HEK293 (cell line): ENCODE measurements around the gene SETD2.

Source experiments
- CTCF ChIA-PET: fragments of 350-600 bp; formaldehyde crosslinking; extraction: SDS; loops from one replicate; lab custom pipeline; 2021; ENCODE audit warnings: antibody characterized with exemption; lab: Yijun Ruan, JAX
- POLR2A ChIA-PET: fragments of 300-600 bp; formaldehyde crosslinking; extraction: SDS; loops from one replicate; lab custom pipeline; 2020; ENCODE audit warnings: antibody characterized with exemption, inconsistent platforms; lab: Yijun Ruan, JAX
- H3K27ac ChIP-seq: fragments of 200-500 bp; sonication (Bioruptor generic); 2 replicates; pipeline ENCODE4 v1.5.1; 2014; ENCODE audit warnings: low read depth, low read length, control low read depth, inconsistent platforms; ENCODE audit errors: extremely low read depth
- H3K36me3 ChIP-seq, 2 experiments: fragments of 200-500 bp in 1 of 2; sonication (Bioruptor generic) in 1 of 2; 1 replicate in 1 of 2; 2 replicates in 1 of 2; pipeline ENCODE4 v1.5.1; 2014 to 2017; ENCODE audit warnings: inconsistent platforms in 2 of 2, low read length in 2 of 2; ENCODE audit not compliant: control insufficient read depth in 2 of 2, insufficient read depth in 1 of 2
- H3K4me1 ChIP-seq: fragments of 200-500 bp; sonication (Bioruptor generic); 2 replicates; pipeline ENCODE4 v1.5.1; 2014; ENCODE audit warnings: mild to moderate bottlenecking, low read length, inconsistent platforms; ENCODE audit not compliant: control insufficient read depth, insufficient read depth
- H3K4me3 ChIP-seq: 2 replicates; pipeline ENCODE4 v1.5.1; 2011; ENCODE audit warnings: low read depth, mild to moderate bottlenecking, control low read depth, low read length, moderate library complexity
- H3K9me3 ChIP-seq: fragments of 200-500 bp; sonication (Bioruptor generic); 2 replicates; pipeline ENCODE4 v1.5.1; 2014; ENCODE audit warnings: low read depth, low read length, inconsistent platforms; ENCODE audit not compliant: control insufficient read depth, insufficient read depth
- BCL11A ChIP-seq: fragments of 450-650 bp; formaldehyde crosslinking; IDR thresholded peaks from 2 replicates; pipeline ENCODE4 v1.5.1; 2016; ENCODE audit warnings: low read depth, missing biosample characterization, missing genetic modification characterization
- FEZF1 ChIP-seq: fragments of 450-650 bp; formaldehyde crosslinking; IDR thresholded peaks from 2 replicates; pipeline ENCODE4 v1.5.1; 2016; ENCODE audit warnings: missing biosample characterization, missing genetic modification characterization
- HOXD13 ChIP-seq: sonication (generic); formaldehyde crosslinking; IDR thresholded peaks from 2 replicates; pipeline ENCODE4 v1.8.0; 2022; ENCODE audit warnings: missing genetic modification reagents, borderline replicate concordance
- MZF1 ChIP-seq: fragments of 450-650 bp; formaldehyde crosslinking; IDR thresholded peaks from 2 replicates; pipeline ENCODE4 v1.5.1; 2017; ENCODE audit warnings: missing biosample characterization, missing genetic modification characterization, borderline replicate concordance
- SP3 ChIP-seq: fragments of 450-650 bp; formaldehyde crosslinking; IDR thresholded peaks from 2 replicates; pipeline ENCODE4 v1.5.1; 2016; ENCODE audit warnings: missing biosample characterization, missing genetic modification characterization
- TCF7L2 ChIP-seq: IDR thresholded peaks from 2 replicates; pipeline ENCODE4 v1.6.1; 2011; ENCODE audit warnings: low read depth, mild to moderate bottlenecking, inconsistent platforms, low read length, moderate library complexity, borderline replicate concordance
- YY1 ChIP-seq: fragments of 450-650 bp; formaldehyde crosslinking; IDR thresholded peaks from 2 replicates; pipeline ENCODE4 v1.5.1; 2018; ENCODE audit warnings: missing biosample characterization, missing genetic modification characterization
- ZBTB11 ChIP-seq: fragments of 450-650 bp; formaldehyde crosslinking; conservative IDR thresholded peaks from 2 replicates; pipeline ENCODE4 v1.5.1; 2016; ENCODE audit warnings: low read depth, missing biosample characterization, missing genetic modification characterization
- ZBTB7A ChIP-seq: fragments of 450-650 bp; formaldehyde crosslinking; IDR thresholded peaks from 2 replicates; pipeline ENCODE4 v1.5.1; 2016; ENCODE audit warnings: low read depth, missing biosample characterization, missing genetic modification characterization
- ZNF175 ChIP-seq: fragments of 450-650 bp; formaldehyde crosslinking; IDR thresholded peaks from 2 replicates; pipeline ENCODE4 v1.5.1; 2016; ENCODE audit warnings: missing biosample characterization, missing genetic modification characterization
- ZNF2 ChIP-seq: fragments of 450-650 bp; formaldehyde crosslinking; IDR thresholded peaks from 2 replicates; pipeline ENCODE4 v1.5.1; 2016; ENCODE audit warnings: missing biosample characterization, missing genetic modification characterization
- ZNF239 ChIP-seq: fragments of 450-650 bp; formaldehyde crosslinking; IDR thresholded peaks from 2 replicates; pipeline ENCODE4 v1.5.1; 2016; ENCODE audit warnings: missing biosample characterization, missing genetic modification characterization
- ZNF24 ChIP-seq: fragments of 450-650 bp; formaldehyde crosslinking; IDR thresholded peaks from 2 replicates; pipeline ENCODE4 v1.5.1; 2016; ENCODE audit warnings: missing biosample characterization, missing genetic modification characterization
- ZNF426 ChIP-seq: fragments of 450-650 bp; formaldehyde crosslinking; IDR thresholded peaks from 2 replicates; pipeline ENCODE4 v1.5.1; 2017; ENCODE audit warnings: missing biosample characterization, missing genetic modification characterization, mild to moderate bottlenecking, inconsistent platforms, moderate library complexity
- ZNF48 ChIP-seq: fragments of 450-650 bp; formaldehyde crosslinking; IDR thresholded peaks from 2 replicates; pipeline ENCODE4 v1.5.1; 2016; ENCODE audit warnings: missing biosample characterization, missing genetic modification characterization
- ZNF514 ChIP-seq: fragments of 450-650 bp; formaldehyde crosslinking; IDR thresholded peaks from 2 replicates; pipeline ENCODE4 v1.5.1; 2016; ENCODE audit warnings: missing biosample characterization, missing genetic modification characterization
- ZNF610 ChIP-seq: fragments of 450-650 bp; formaldehyde crosslinking; IDR thresholded peaks from 2 replicates; pipeline ENCODE4 v1.5.1; 2016; ENCODE audit warnings: missing biosample characterization, missing genetic modification characterization, borderline replicate concordance
- ZNF629 ChIP-seq: fragments of 450-650 bp; formaldehyde crosslinking; IDR thresholded peaks from 2 replicates; pipeline ENCODE4 v1.5.1; 2017; ENCODE audit warnings: missing biosample characterization, missing genetic modification characterization
- ZNF664 ChIP-seq: fragments of 450-650 bp; formaldehyde crosslinking; IDR thresholded peaks from 2 replicates; pipeline ENCODE4 v1.5.1; 2016; ENCODE audit warnings: missing biosample characterization, missing genetic modification characterization
- ZNF670 ChIP-seq: fragments of 450-650 bp; formaldehyde crosslinking; IDR thresholded peaks from 2 replicates; pipeline ENCODE4 v1.5.1; 2016; ENCODE audit warnings: missing biosample characterization, missing genetic modification characterization, low read depth
- ZNF830 ChIP-seq: fragments of 450-650 bp; IDR thresholded peaks from 2 replicates; pipeline ENCODE4 v1.5.0; 2018; ENCODE audit warnings: missing biosample characterization, missing genetic modification characterization, low read depth, mild to moderate bottlenecking, moderate library complexity
- TF ChIP-seq, protein P1 (sequence below): fragments of 450-650 bp; formaldehyde crosslinking; IDR thresholded peaks from 2 replicates; pipeline ENCODE4 v1.5.1; 2016; ENCODE audit warnings: missing biosample characterization, missing genetic modification characterization
- TF ChIP-seq, protein P2 (sequence below): fragments of 450-650 bp; formaldehyde crosslinking; IDR thresholded peaks from 2 replicates; pipeline ENCODE4 v1.5.1; 2016; ENCODE audit warnings: missing biosample characterization, missing genetic modification characterization
- TF ChIP-seq, protein P3 (sequence below): fragments of 450-650 bp; formaldehyde crosslinking; IDR thresholded peaks from 2 replicates; pipeline ENCODE4 v1.5.1; 2017; ENCODE audit warnings: missing biosample characterization, missing genetic modification characterization
- TF ChIP-seq, protein P4 (sequence below): fragments of 450-650 bp; formaldehyde crosslinking; optimal IDR thresholded peaks from 2 replicates; pipeline ENCODE3; 2016; ENCODE audit warnings: missing biosample characterization, mild to moderate bottlenecking, missing genetic modification characterization
- TF ChIP-seq, protein P5 (sequence below): fragments of 450-650 bp; formaldehyde crosslinking; IDR thresholded peaks from 2 replicates; pipeline ENCODE4 v1.5.1; 2017; ENCODE audit warnings: missing biosample characterization, mild to moderate bottlenecking, missing genetic modification characterization, moderate library complexity

Gene SETD2

GRCh38 chr3:47163169-47164006, 525 bp downstream of the SETD2 start:
- Histone ChIP-seq H3K4me1 (no peaks in the 10 kb centered on the region), H3K36me3 (peaks cover 0 to 4% of the 10 kb centered on the region in 2 experiments; a peak in 1 of 3 replicates), H3K9me3 (no peaks in the 10 kb centered on the region), H3K27ac (peak overlapping the region; percentile 95), H3K4me3 (peak overlapping the region; percentile 85)
- ChIA-PET CTCF (interaction anchor here (0.6 kb wide), 2 partner anchors 16 to 60 kb away, joined by 3 read pairs; no protein-coding TSS in a partner anchor), POLR2A (interaction anchor here (0.6 to 1.2 kb wide), 3 partner anchors 105 to 187 kb away, joined by 3 to 9 read pairs (median 4); partner anchors contain the start of genes CCDC12 and NBEAL2)
- TF ChIP-seq ZNF175 (tag by site-specific recombination) (no peak), ZNF830 (no peak), ZBTB7A (no peak), TCF7L2 (no peak), ZNF629 (tag by site-specific recombination) (no peak), ZNF664 (tag by site-specific recombination) (no peak), HOXD13 (no peak), BCL11A (no peak), ZNF514 (tag by site-specific recombination) (no peak), ZNF2 (tag by site-specific recombination) (peak; percentile 53; the same call in 1 of the 2 replicates), ZNF239 (tag by site-specific recombination) (no peak), YY1 (peak; percentile 62; the same call in 1 of the 2 replicates), ZNF610 (tag by site-specific recombination) (no peak), SP3 (tag by site-specific recombination) (no peak), ZNF48 (tag by site-specific recombination) (no peak), ZNF426 (tag by site-specific recombination) (no peak), FEZF1 (tag by site-specific recombination) (no peak), ZNF24 (tag by site-specific recombination) (0 out of 2 replicates have a peak, but pooled peaks have one; percentile 27), ZNF670 (tag by site-specific recombination) (no peak), MZF1 (tag by site-specific recombination) (no peak), ZBTB11 (tag by site-specific recombination) (peak; percentile 88)
- TF ChIP-seq, protein P1, sequence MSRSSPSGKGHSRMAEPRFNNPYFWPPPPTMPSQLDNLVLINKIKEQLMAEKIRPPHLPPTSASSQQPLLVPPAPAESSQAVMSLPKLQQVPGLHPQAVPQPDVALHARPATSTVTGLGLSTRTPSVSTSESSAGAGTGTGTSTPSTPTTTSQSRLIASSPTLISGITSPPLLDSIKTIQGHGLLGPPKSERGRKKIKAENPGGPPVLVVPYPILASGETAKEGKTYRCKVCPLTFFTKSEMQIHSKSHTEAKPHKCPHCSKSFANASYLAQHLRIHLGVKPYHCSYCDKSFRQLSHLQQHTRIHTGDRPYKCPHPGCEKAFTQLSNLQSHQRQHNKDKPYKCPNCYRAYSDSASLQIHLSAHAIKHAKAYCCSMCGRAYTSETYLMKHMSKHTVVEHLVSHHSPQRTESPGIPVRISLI (tag by site-specific recombination), result no peak
- TF ChIP-seq, protein P2, sequence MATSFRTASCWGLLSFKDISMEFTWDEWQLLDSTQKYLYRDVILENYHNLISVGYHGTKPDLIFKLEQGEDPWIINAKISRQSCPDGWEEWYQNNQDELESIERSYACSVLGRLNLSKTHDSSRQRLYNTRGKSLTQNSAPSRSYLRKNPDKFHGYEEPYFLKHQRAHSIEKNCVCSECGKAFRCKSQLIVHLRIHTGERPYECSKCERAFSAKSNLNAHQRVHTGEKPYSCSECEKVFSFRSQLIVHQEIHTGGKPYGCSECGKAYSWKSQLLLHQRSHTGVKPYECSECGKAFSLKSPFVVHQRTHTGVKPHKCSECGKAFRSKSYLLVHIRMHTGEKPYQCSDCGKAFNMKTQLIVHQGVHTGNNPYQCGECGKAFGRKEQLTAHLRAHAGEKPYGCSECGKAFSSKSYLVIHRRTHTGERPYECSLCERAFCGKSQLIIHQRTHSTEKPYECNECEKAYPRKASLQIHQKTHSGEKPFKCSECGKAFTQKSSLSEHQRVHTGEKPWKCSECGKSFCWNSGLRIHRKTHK (tag by site-specific recombination), result no peak
- TF ChIP-seq, protein P3, sequence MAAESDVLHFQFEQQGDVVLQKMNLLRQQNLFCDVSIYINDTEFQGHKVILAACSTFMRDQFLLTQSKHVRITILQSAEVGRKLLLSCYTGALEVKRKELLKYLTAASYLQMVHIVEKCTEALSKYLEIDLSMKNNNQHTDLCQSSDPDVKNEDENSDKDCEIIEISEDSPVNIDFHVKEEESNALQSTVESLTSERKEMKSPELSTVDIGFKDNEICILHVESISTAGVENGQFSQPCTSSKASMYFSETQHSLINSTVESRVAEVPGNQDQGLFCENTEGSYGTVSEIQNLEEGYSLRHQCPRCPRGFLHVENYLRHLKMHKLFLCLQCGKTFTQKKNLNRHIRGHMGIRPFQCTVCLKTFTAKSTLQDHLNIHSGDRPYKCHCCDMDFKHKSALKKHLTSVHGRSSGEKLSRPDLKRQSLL (tag by site-specific recombination), result no peak
- TF ChIP-seq, protein P4, sequence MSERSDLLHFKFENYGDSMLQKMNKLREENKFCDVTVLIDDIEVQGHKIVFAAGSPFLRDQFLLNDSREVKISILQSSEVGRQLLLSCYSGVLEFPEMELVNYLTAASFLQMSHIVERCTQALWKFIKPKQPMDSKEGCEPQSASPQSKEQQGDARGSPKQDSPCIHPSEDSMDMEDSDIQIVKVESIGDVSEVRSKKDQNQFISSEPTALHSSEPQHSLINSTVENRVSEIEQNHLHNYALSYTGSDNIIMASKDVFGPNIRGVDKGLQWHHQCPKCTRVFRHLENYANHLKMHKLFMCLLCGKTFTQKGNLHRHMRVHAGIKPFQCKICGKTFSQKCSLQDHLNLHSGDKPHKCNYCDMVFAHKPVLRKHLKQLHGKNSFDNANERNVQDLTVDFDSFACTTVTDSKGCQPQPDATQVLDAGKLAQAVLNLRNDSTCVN (tag by site-specific recombination), result peak; percentile 70
- TF ChIP-seq, protein P5, sequence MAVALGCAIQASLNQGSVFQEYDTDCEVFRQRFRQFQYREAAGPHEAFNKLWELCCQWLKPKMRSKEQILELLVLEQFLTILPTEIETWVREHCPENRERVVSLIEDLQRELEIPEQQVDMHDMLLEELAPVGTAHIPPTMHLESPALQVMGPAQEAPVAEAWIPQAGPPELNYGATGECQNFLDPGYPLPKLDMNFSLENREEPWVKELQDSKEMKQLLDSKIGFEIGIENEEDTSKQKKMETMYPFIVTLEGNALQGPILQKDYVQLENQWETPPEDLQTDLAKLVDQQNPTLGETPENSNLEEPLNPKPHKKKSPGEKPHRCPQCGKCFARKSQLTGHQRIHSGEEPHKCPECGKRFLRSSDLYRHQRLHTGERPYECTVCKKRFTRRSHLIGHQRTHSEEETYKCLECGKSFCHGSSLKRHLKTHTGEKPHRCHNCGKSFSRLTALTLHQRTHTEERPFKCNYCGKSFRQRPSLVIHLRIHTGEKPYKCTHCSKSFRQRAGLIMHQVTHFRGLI (tag by site-specific recombination), result peak; percentile 66; the same call in 1 of the 2 replicates
